Activated naive CD4-positive, alpha-beta T cell treated with anti-CD3 and anti-CD28 coated beads, Interleukin-2, amount 50 U/mL, for 24 hours (primary cell): ENCODE results near the gene NRCAM.

ENCODE experiments used
- H3K27ac Mint-ChIP-seq: one replicate; pipeline ENCODE4 v1.8.0; 2021; ENCODE audit warnings: mild to moderate bottlenecking, mixed read lengths
- H3K27me3 Mint-ChIP-seq: one replicate; pipeline ENCODE4 v1.8.0; 2021; ENCODE audit warnings: mixed read lengths
- H3K36me3 Mint-ChIP-seq: one replicate; pipeline ENCODE4 v1.8.0; 2021; ENCODE audit warnings: mixed read lengths
- H3K4me1 Mint-ChIP-seq: one replicate; pipeline ENCODE4 v1.8.0; 2021; ENCODE audit warnings: mixed read lengths
- H3K4me3 Mint-ChIP-seq: one replicate; pipeline ENCODE4 v1.8.0; 2021; ENCODE audit warnings: mild to moderate bottlenecking, mixed read lengths
- H3K9me3 Mint-ChIP-seq: one replicate; pipeline ENCODE4 v1.8.0; 2021; ENCODE audit warnings: mixed read lengths

Gene NRCAM

GRCh38 chr7:108203537-108203936, 252.7 kb downstream of the NRCAM start:
- Mint-ChIP-seq H3K4me1 (no peaks in the 10 kb centered on the region), H3K36me3 (no peaks in the 10 kb centered on the region), H3K27ac (no peak overlapping the region), H3K4me3 (no peak overlapping the region), H3K27me3 (no peaks in the 10 kb centered on the region), H3K9me3 (no peaks in the 10 kb centered on the region)

- Mint-ChIP-seq H3K4me1 (no peaks in the 10 kb centered on the region), H3K36me3 (no peaks in the 10 kb centered on the region), H3K27me3 (no peaks in the 10 kb centered on the region), H3K4me3 (no peak overlapping the region), H3K27ac (no peak overlapping the region), H3K9me3 (no peaks in the 10 kb centered on the region)
Observed at GRCh38 chr7:108202743-108203142, 253.5 kb downstream of the NRCAM start.

- Mint-ChIP-seq H3K36me3 (no peaks in the 10 kb centered on the region), H3K4me3 (no peak overlapping the region), H3K27ac (no peak overlapping the region), H3K9me3 (no peaks in the 10 kb centered on the region), H3K4me1 (no peaks in the 10 kb centered on the region), H3K27me3 (no peaks in the 10 kb centered on the region)
Observed at GRCh38 chr7:108201766-108202165, 254.5 kb downstream of the NRCAM start.

GRCh38 chr7:108200326-108200725, 255.9 kb downstream of the NRCAM start:
- Mint-ChIP-seq H3K27ac (no peak overlapping the region), H3K9me3 (no peaks in the 10 kb centered on the region), H3K4me3 (no peak overlapping the region), H3K4me1 (no peaks in the 10 kb centered on the region), H3K27me3 (peaks cover 4% of the 10 kb centered on the region), H3K36me3 (no peaks in the 10 kb centered on the region)

- no peaks in the 10 kb centered on the region for H3K9me3 Mint-ChIP-seq
- H3K27ac Mint-ChIP-seq: no peak overlapping the region
- no peaks in the 10 kb centered on the region for H3K36me3 Mint-ChIP-seq
- no peaks in the 10 kb centered on the region for H3K4me1 Mint-ChIP-seq
- H3K4me3 Mint-ChIP-seq: no peak overlapping the region
- H3K27me3 Mint-ChIP-seq: peaks cover 5% of the 10 kb centered on the region
Observed at GRCh38 chr7:108197371-108198091, 258.7 kb downstream of the NRCAM start.

GRCh38 chr7:108196004-108196403, 260.2 kb downstream of the NRCAM start:
- Mint-ChIP-seq H3K4me1 (no peaks in the 10 kb centered on the region), H3K27ac (no peak overlapping the region), H3K36me3 (no peaks in the 10 kb centered on the region), H3K9me3 (no peaks in the 10 kb centered on the region), H3K27me3 (peaks cover 5% of the 10 kb centered on the region), H3K4me3 (no peak overlapping the region)

GRCh38 chr7:108193594-108194498, 262.4 kb downstream of the NRCAM start:
- H3K4me1 Mint-ChIP-seq: peaks cover 6% of the 10 kb centered on the region
- no peaks in the 10 kb centered on the region for H3K36me3 Mint-ChIP-seq
- H3K27me3 Mint-ChIP-seq: peaks cover 5% of the 10 kb centered on the region
- H3K4me3 Mint-ChIP-seq: no peak overlapping the region
- H3K27ac Mint-ChIP-seq: no peak overlapping the region
- peaks cover 3% of the 10 kb centered on the region for H3K9me3 Mint-ChIP-seq

- peaks cover 4% of the 10 kb centered on the region for H3K27me3 Mint-ChIP-seq
- H3K27ac Mint-ChIP-seq: no peak overlapping the region
- H3K4me1 Mint-ChIP-seq: peaks cover 6% of the 10 kb centered on the region
- H3K36me3 Mint-ChIP-seq: peaks cover 2% of the 10 kb centered on the region
- H3K9me3 Mint-ChIP-seq: peaks cover 9% of the 10 kb centered on the region
- H3K4me3 Mint-ChIP-seq: no peak overlapping the region
Observed at GRCh38 chr7:108190891-108191290, 265.3 kb downstream of the NRCAM start.

- Mint-ChIP-seq H3K27me3 (peaks cover 3% of the 10 kb centered on the region), H3K27ac (no peak overlapping the region), H3K4me3 (no peak overlapping the region), H3K36me3 (peaks cover 2% of the 10 kb centered on the region), H3K9me3 (peaks cover 9% of the 10 kb centered on the region), H3K4me1 (peaks cover 6% of the 10 kb centered on the region)
Observed at GRCh38 chr7:108189733-108190388, 266.4 kb downstream of the NRCAM start.

- Mint-ChIP-seq H3K9me3 (peaks cover 9% of the 10 kb centered on the region), H3K27ac (no peak overlapping the region), H3K27me3 (peaks cover 1% of the 10 kb centered on the region), H3K4me1 (peaks cover 6% of the 10 kb centered on the region), H3K36me3 (peaks cover 2% of the 10 kb centered on the region), H3K4me3 (no peak overlapping the region)
Observed at GRCh38 chr7:108188724-108189123, 267.5 kb downstream of the NRCAM start.

GRCh38 chr7:108181073-108181985, 274.9 kb downstream of the NRCAM start:
- Mint-ChIP-seq H3K36me3 (no peaks in the 10 kb centered on the region), H3K4me1 (no peaks in the 10 kb centered on the region), H3K9me3 (no peaks in the 10 kb centered on the region), H3K27me3 (peaks cover 1% of the 10 kb centered on the region), H3K27ac (no peak overlapping the region), H3K4me3 (no peak overlapping the region)

GRCh38 chr7:108178398-108178797, 277.8 kb downstream of the NRCAM start:
- Mint-ChIP-seq H3K27ac (no peak overlapping the region), H3K4me1 (no peaks in the 10 kb centered on the region), H3K4me3 (no peak overlapping the region), H3K36me3 (no peaks in the 10 kb centered on the region), H3K9me3 (no peaks in the 10 kb centered on the region), H3K27me3 (peaks cover 3% of the 10 kb centered on the region)

GRCh38 chr7:108171164-108171563, 285.1 kb downstream of the NRCAM start:
- H3K27me3 Mint-ChIP-seq: peaks cover 2% of the 10 kb centered on the region
- H3K9me3 Mint-ChIP-seq: no peaks in the 10 kb centered on the region
- H3K4me1 Mint-ChIP-seq: no peaks in the 10 kb centered on the region
- no peaks in the 10 kb centered on the region for H3K36me3 Mint-ChIP-seq
- H3K4me3 Mint-ChIP-seq: no peak overlapping the region
- H3K27ac Mint-ChIP-seq: no peak overlapping the region

GRCh38 chr7:108170251-108170650, 286.0 kb downstream of the NRCAM start:
- no peaks in the 10 kb centered on the region for H3K9me3 Mint-ChIP-seq
- H3K27me3 Mint-ChIP-seq: peaks cover 2% of the 10 kb centered on the region
- no peak overlapping the region for H3K27ac Mint-ChIP-seq
- H3K4me3 Mint-ChIP-seq: no peak overlapping the region
- no peaks in the 10 kb centered on the region for H3K4me1 Mint-ChIP-seq
- H3K36me3 Mint-ChIP-seq: no peaks in the 10 kb centered on the region

GRCh38 chr7:108167460-108167859, 288.8 kb downstream of the NRCAM start:
- Mint-ChIP-seq H3K9me3 (no peaks in the 10 kb centered on the region), H3K4me1 (no peaks in the 10 kb centered on the region), H3K36me3 (no peaks in the 10 kb centered on the region)

More at GRCh38 chr7:108167460-108167859, 288.8 kb downstream of the NRCAM start:
- no peak overlapping the region for H3K27ac Mint-ChIP-seq
- H3K27me3 Mint-ChIP-seq: no peaks in the 10 kb centered on the region
- no peak overlapping the region for H3K4me3 Mint-ChIP-seq
